Measurements from ENCODE around the gene CHST15. TPM values are rescaled to one million over a fixed set of nuclear protein-coding genes. Genes with fewer than 3 reads are reported as not detected.

CHST15 gene
- total and polyA plus RNA-seq, 2 donors from 2014 or later: 2.8 to 39.7 TPM

- no peak overlapping the region for H3K27ac ChIP-seq (ENCODE audit: low read depth in 2 of 2, low read length in 2 of 2)
- DNase-seq: no peak
- H3K4me3 ChIP-seq (ENCODE audit: low read length in 3 of 3): no peak overlapping the region
- no peaks in the 10 kb centered on the region for H3K9me3 ChIP-seq (ENCODE audit: control insufficient read depth in 2 of 3, insufficient read depth in 1 of 3, low read length in 3 of 3)
- no peaks in the 10 kb centered on the region for H3K27me3 ChIP-seq (ENCODE audit: control insufficient read depth, insufficient read depth, low read length)
- TF ChIP-seq, protein P1, sequence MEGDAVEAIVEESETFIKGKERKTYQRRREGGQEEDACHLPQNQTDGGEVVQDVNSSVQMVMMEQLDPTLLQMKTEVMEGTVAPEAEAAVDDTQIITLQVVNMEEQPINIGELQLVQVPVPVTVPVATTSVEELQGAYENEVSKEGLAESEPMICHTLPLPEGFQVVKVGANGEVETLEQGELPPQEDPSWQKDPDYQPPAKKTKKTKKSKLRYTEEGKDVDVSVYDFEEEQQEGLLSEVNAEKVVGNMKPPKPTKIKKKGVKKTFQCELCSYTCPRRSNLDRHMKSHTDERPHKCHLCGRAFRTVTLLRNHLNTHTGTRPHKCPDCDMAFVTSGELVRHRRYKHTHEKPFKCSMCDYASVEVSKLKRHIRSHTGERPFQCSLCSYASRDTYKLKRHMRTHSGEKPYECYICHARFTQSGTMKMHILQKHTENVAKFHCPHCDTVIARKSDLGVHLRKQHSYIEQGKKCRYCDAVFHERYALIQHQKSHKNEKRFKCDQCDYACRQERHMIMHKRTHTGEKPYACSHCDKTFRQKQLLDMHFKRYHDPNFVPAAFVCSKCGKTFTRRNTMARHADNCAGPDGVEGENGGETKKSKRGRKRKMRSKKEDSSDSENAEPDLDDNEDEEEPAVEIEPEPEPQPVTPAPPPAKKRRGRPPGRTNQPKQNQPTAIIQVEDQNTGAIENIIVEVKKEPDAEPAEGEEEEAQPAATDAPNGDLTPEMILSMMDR (IDR thresholded peaks at IDR 0.05; ENCODE audit: borderline replicate concordance, extremely low read depth, insufficient read depth): no peak
- H3K36me3 ChIP-seq (ENCODE audit: control insufficient read depth in 2 of 3, insufficient read depth in 3 of 3, low read length in 3 of 3): no peaks in the 10 kb centered on the region
- no peak overlapping the region for H3K9ac ChIP-seq (ENCODE audit: low read length in 3 of 3)
- no peak for FAIRE-seq
- intact Hi-C loops (cut with DNase I): no loop called here
- peaks cover 0 to 14% (median 0%) of the 10 kb centered on the region in 3 donors for H3K4me1 ChIP-seq (ENCODE audit: control insufficient read depth in 2 of 3, insufficient read depth in 2 of 3, low read depth in 1 of 3, low read length in 3 of 3)
Observed at GRCh38 chr10:124086787-124087671, 6.4 kb downstream of the CHST15 start.

DNA sequence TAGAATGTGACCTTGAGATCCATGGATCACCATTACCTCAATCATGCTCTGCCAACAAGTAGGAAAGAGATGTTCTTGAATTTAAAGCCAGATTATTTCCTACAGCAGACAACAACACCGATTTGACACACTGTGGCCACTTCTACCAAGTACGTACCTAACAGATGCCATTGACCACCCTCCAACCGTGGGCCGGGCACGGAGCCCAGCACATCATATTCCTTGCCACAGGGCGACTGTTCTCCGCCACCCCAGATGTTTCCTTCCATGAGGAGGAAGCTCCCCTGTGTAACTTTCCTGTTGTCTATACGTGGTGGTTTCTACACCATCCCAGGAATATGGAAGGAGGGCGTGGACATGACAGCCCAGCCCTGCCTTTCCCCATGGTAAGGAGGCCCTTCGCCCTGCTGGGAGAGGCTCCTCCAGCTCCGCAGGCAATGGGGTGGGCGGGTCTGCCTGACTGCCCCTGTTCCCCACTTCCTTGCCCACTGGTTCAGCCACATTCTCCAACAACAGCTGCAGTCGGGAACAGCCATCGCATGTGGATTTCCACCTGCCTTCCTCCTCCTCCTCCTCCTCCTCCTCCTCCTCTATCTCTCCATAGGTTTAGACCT lies 7.2 kb downstream of the CHST15 start:
- H3K9ac ChIP-seq (ENCODE audit: low read length in 3 of 3): no peak overlapping the region
- DNase-seq (peak in 1 of 5 donors; percentile 45), FAIRE-seq (no peak)
- no peak overlapping the region for H3K27ac ChIP-seq (ENCODE audit: low read depth in 2 of 2, low read length in 2 of 2)
- intact Hi-C loops (cut with DNase I): no loop called here
- no peaks in the 10 kb centered on the region for H3K9me3 ChIP-seq (ENCODE audit: control insufficient read depth in 2 of 3, insufficient read depth in 1 of 3, low read length in 3 of 3)
- H3K36me3 ChIP-seq (ENCODE audit: control insufficient read depth in 2 of 3, insufficient read depth in 3 of 3, low read length in 3 of 3): no peaks in the 10 kb centered on the region
- H3K4me3 ChIP-seq (ENCODE audit: low read length in 3 of 3): no peak overlapping the region
- no peaks in the 10 kb centered on the region for H3K27me3 ChIP-seq (ENCODE audit: control insufficient read depth, insufficient read depth, low read length)
- TF ChIP-seq, protein P1 (IDR thresholded peaks at IDR 0.05; ENCODE audit: borderline replicate concordance, extremely low read depth, insufficient read depth): no peak
- peaks cover 0 to 11% (median 0%) of the 10 kb centered on the region in 3 donors for H3K4me1 ChIP-seq (ENCODE audit: control insufficient read depth in 2 of 3, insufficient read depth in 2 of 3, low read depth in 1 of 3, low read length in 3 of 3)

DNA sequence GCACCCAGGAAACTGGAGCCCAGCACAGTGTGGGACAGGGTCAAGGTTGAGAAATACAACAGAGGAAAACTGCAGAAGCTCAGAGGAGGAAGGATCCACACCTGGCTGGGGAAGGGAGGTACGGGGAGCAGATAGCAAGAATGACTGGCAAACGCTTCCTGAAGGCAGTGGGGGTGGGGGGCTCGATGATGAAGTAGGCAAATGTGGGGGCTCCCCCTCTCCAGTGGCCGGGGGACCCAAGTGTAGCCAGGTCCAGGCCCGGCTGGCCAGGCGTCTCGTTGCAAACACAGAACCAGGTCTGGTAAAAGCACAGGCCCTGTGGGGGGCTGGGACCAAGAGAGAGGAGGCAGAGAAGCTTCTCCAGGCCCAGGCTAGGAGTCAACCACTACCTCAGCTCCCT lies 7.7 kb downstream of the CHST15 start:
- intact Hi-C loops (cut with DNase I): no loop called here
- no peak for FAIRE-seq

More for the DNA sequence above, 7.7 kb downstream of the CHST15 start:
- TF ChIP-seq, protein P1 (IDR thresholded peaks at IDR 0.05; ENCODE audit: borderline replicate concordance, extremely low read depth, insufficient read depth): no peak
- Histone ChIP-seq H3K9ac (ENCODE audit: low read length in 3 of 3) (no peak overlapping the region), H3K27me3 (ENCODE audit: control insufficient read depth, insufficient read depth, low read length) (no peaks in the 10 kb centered on the region), H3K27ac (ENCODE audit: low read depth in 2 of 2, low read length in 2 of 2) (peak overlapping the region in 1 of 2 donors; percentile 14), H3K36me3 (ENCODE audit: control insufficient read depth in 2 of 3, insufficient read depth in 3 of 3, low read length in 3 of 3) (no peaks in the 10 kb centered on the region), H3K4me1 (ENCODE audit: control insufficient read depth in 2 of 3, insufficient read depth in 2 of 3, low read depth in 1 of 3, low read length in 3 of 3) (peaks cover 0 to 11% (median 0%) of the 10 kb centered on the region in 3 donors), H3K9me3 (ENCODE audit: control insufficient read depth in 2 of 3, insufficient read depth in 1 of 3, low read length in 3 of 3) (no peaks in the 10 kb centered on the region), H3K4me3 (ENCODE audit: low read length in 3 of 3) (no peak overlapping the region)
- no peak for DNase-seq
